Measurements from ENCODE around the gene CFDP1.
"Not testable (repeated sequence)": the region's sequence is repeated elsewhere in the genome, so short reads cannot be mapped to it uniquely, and the experiment has no call there.

GRCh38 chr16:75272629-75273028 is 160.7 kb downstream of the CFDP1 start:
- not testable (repeated sequence) for TF ChIP-seq CTCF (IDR thresholded peaks at IDR 0.05; ENCODE audit: low read depth, low read length); POLR2A (IDR thresholded peaks at IDR 0.05; ENCODE audit: extremely low read depth, insufficient read length); MYC (IDR thresholded peaks at IDR 0.05; ENCODE audit: low read depth, low read length)
